ENCODE results near the gene TAF8.

GRCh38 chr6:42026540-42026939 lies 23.8 kb upstream of the TAF8 start:
- TF ChIP-seq CTCF (IDR thresholded peaks at IDR 0.05) (no peak), POLR2A (IDR thresholded peaks at IDR 0.05) (no peak)
